GM18519 (cell line): ENCODE results near the gene F5.

Experiments
- ATAC-seq: cut with Tn5 transposase; IDR thresholded peaks from one replicate; pipeline ENCODE4 v1.9.1; 2021; ENCODE audit warnings: mild to moderate bottlenecking, moderate library complexity; ENCODE audit not compliant: unreplicated experiment, low FRiP score

Gene F5

DNA sequence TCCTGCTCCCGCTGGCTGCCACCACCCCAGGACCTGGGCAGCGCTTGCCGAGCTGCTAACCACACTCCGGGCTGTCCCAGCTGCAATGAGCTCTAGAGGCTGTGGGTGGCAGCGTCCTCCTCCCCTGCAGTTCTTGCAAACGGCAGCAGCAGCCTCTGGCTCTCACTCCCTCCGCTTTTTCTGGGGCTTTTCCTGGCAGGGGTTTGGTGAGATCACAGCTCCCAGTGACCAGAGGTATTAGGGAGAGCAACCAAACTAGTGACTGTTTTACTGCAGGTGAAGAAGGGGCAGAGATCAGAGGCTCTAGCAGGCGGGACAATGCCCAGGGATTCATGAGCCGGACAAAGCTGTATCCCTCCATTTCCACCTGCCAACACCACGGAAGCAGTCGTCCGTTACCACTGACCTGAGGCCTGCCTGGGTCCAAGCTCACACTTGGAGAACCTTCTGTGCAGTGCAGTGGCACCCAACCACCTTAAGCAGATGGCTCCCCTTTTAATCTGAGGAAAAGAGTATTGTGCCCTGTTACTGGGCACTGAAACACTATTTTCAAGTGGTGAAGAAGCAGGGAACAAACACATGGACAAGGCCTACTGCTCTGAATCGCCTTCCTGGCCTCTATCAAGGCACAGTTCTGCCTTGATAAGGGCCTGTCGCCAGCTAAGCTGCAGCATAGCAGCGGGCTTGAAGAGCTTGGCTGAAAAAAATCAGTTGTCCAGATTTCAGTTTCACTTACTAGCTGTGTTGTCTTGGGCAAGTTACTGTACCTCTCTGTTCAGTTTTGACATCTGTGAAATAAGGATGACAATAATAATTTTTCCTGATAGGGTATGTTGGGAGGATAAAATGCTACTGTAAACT lies at the start of gene F5:
Gene F5, minus strand, starts transcription at position 87 of the 861 bp plus-strand sequence. CDS start 95 bp downstream, outside the sequence.
- peak; percentile 95 for ATAC-seq

- ATAC-seq = no peak
Measured at GRCh38 chr1:169634877-169635276, 48.6 kb upstream of the F5 start.

DNA sequence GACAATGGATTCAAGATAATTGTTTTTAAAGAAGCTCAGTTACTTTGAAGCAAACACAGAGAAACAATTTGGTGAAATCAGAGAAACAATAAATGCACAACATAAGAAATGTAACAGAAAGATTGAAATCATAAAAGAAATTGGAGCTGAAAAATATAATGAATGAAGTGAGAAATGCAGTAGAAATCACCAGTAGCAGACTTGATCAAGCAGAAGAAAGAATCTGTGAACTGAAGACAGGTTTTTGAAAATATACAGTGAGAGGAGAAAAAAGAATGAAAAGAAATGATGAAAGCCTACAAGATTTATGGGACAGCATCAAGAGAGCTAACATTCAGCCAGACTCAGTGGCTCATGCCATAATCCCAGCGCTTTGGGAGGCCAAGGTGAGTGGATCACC lies 47.9 kb upstream of the F5 start:
- ATAC-seq = no peak

DNA sequence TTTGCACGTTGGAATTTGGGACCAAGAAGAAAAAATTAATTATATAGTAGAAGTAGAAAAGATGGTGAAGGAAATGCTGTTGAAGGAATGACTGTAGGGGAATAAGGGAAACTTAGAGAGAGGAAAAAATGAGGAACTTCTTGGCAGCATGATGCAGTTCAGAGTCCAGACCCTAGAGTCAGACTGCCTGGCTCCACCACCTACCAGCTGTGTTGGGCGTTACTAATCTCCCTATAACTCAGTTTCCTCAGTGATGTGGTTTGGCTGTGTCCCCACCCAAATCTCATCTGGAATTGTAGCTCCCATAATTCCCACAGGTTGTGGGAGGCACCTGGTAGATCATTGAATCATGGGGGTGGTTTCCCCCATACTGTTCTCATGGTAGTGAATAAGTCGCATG lies 45.0 kb upstream of the F5 start:
- no peak for ATAC-seq

GRCh38 chr1:169630006-169630405 lies 43.7 kb upstream of the F5 start, which contains the start of gene SELP:
TSS of gene SELP (minus strand) at chr1:169630124. CDS start at chr1:169630074, 50 bp downstream.
- no peak for ATAC-seq

DNA sequence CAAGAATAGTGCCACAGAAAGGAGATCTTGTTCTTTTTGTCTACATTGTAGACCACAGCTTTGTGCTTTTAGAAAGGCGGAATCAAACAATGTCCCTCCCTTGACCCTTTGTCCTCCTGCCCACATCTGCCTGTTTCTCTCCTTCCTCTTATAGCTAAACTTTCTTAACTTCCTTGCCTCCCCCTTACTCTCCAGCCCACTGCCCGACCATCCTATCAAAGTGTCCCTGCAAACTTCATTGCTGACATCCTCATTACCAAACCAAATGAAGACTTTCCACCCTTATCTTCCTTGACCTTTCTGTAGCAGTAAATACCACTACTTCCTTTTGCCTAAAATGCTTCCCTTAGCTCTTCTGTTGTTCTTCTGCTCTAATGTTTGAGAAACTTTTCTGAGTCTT lies 38.6 kb upstream of the F5 start:
- ATAC-seq = no peak

DNA sequence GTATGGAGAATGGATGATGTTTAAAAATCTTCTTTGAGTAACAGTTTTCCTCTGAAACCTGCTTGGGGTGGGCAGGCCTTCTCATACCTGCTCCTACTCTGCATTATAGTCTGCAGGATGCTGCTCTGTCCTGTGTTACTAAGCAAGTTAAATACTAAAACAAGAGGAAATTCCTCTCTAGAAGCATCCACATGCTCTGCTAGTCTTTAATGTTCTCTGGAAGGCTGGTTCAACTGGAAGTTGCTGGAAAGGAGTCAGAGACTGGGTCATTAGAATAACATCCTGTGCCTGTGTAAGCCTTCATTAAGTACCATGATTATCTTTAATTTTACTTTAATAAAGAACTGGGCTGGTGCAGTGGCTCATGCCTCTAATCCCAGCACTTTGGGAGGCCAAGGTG lies 37.8 kb upstream of the F5 start:
- ATAC-seq = no peak

GRCh38 chr1:169623132-169623926 lies 37.0 kb upstream of the F5 start:
- no peak for ATAC-seq

GRCh38 chr1:169620565-169620964 lies 34.3 kb upstream of the F5 start:
- ATAC-seq = no peak

DNA sequence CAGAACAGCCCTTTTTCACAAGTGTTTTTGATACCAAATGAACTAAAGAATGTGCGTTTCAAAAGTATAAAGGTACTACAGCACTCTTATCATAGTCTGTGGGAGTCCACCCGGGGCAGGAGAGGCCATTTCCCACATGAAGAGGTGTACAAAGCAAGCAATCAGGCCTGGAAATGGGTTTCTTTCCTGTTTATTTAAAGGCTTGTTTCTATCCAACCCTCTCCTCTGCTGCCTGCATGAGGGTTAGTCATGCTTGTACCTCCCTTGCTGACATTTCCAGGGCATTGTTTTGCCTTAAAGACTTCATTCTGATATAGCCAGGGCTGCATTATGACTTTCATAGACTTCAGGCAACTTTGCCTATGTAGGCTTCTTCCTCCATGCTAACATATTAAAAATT lies 32.1 kb upstream of the F5 start:
- no peak for ATAC-seq

DNA sequence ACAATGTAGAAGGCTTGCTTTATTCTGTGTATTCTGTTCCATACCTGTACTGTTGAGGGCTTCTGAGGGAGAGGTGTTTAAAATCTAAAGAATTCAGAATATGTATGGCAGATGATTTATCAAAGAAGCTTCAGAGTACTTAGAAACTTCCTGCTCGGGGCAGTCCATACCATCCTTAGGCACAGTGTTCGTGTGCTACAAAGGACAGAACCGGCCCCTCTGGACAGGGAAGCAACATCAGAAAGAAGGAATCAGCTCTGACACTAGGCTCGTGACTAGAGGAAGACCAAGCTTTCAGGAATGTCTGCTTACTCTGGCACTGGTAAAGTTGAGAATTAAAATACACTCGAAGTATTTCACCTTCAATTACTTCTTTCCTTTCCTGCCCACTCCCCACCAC lies 29.5 kb upstream of the F5 start:
- no peak for ATAC-seq

DNA sequence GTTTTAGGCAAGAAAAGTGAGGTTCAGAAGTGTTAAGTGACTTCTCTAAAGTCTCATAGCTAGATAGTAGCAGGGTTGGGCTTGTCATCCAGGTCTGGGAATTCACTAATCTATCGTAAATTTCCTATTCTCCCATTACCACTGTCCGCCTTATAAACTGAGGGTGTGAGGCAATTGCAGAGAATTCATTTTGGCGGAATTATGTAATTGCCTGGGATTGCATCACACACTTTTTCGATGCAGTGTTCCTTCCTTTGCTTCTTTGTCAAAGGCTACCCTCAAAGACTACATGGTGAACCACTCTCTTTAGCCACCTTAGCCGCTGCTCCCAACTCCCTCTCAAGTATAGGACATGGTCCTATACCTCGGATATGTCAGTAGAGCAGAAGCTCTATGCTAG lies 24.6 kb upstream of the F5 start:
- ATAC-seq = no peak

- no peak for ATAC-seq
Measured at GRCh38 chr1:169610108-169610507, 23.8 kb upstream of the F5 start.

- no peak for ATAC-seq
Measured at GRCh38 chr1:169608226-169608625, 21.9 kb upstream of the F5 start.

DNA sequence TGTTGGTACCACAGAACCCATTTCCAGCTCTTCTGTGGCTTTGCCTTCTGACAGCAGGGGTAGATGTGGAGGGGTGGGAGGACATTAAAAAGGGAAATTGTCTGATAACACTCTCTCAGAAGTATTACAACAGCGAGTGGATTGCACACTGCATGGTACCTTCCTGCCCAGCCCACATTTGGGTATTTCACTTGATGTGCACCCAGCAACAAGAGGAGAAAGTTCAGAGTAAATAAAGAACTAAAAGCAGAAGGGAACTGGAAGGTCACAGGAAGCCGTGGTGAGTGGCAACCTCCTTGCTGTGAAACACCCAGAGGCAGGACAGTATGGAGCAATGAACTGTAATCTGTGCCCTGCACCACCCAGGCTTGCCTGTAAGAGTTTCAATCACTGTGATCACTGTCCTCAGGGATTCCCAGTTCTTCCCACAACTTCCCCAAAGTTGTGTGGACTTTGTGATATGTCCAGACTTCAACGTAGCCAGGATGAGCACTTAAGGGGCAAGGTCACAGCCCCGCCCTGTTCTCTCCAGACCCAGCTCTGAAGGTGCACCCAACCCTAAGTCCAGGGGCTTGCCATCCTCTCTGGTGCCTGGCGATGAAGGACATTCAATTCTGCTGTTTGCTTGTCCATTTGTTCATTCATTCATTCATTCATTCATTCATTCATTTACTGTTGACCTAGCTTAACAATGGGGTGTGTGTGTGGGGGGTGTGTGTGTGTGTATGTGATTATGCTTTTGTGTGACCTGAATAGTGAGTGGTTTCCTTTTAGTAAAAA lies 18.7 kb upstream of the F5 start:
- no peak for ATAC-seq

- no peak for ATAC-seq
Measured at GRCh38 chr1:169601096-169601881, 15.0 kb upstream of the F5 start.

GRCh38 chr1:169595764-169596711 lies 9.8 kb upstream of the F5 start:
- no peak for ATAC-seq

- ATAC-seq = peak; percentile 66
Measured at GRCh38 chr1:169594391-169594790, 8.1 kb upstream of the F5 start.

DNA sequence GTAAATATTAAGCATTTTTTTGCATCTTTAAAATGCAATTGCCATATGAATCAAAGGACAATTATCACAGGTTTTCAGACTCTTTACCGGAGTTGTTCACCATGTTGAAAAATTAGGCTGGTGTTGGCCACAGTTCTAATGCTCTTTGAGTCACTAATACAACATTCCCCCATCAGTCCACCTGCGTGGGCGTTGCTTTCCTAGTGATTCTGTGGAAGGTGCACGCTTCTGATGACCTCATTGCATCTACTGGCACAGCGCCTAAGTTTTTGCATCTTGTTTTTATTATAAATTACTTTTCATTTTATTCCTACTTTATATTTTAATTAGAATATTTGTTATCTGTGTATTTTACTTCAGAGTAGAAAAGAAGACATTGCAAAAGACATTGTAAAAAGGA lies 4.7 kb upstream of the F5 start:
- no peak for ATAC-seq
